DND-41 (cell line): ENCODE data around the gene MEGF6.

Experiments used
- EZH2 ChIP-seq: IDR thresholded peaks from 3 replicates; pipeline ENCODE4 v1.6.1; 2012; ENCODE audit warnings: borderline replicate concordance, low read depth, mild to moderate bottlenecking, moderate library complexity, low read length, inconsistent platforms; ENCODE audit not compliant: severe bottlenecking
- TF ChIP-seq, protein P1 (sequence below): IDR thresholded peaks from 2 replicates; pipeline ENCODE4 v1.5.1; 2012; ENCODE audit warnings: borderline replicate concordance, low read length, moderate library complexity, mild to moderate bottlenecking; ENCODE audit not compliant: poor library complexity, severe bottlenecking; ENCODE audit errors: extremely low read depth

DNA sequence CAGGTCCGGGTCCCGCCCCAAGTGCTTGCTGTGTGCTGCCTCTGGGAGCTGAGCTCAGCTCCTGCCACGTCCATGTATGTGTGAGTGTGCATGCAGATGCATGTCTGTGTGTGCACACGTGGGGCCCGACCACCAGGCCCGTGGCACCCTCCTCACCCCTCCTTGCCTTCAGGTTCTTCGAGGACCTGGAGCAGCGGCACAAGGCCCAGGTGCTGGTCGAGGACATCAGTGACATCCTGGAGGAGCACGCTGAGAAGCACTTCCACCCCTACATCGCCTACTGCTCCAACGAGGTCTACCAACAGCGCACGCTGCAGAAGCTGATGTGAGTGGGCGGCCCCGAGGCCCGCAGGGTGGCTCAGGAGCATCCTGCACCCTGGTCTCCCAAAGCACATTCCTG, 138.4 kb downstream of the MEGF6 start:
- TF ChIP-seq, protein P1, sequence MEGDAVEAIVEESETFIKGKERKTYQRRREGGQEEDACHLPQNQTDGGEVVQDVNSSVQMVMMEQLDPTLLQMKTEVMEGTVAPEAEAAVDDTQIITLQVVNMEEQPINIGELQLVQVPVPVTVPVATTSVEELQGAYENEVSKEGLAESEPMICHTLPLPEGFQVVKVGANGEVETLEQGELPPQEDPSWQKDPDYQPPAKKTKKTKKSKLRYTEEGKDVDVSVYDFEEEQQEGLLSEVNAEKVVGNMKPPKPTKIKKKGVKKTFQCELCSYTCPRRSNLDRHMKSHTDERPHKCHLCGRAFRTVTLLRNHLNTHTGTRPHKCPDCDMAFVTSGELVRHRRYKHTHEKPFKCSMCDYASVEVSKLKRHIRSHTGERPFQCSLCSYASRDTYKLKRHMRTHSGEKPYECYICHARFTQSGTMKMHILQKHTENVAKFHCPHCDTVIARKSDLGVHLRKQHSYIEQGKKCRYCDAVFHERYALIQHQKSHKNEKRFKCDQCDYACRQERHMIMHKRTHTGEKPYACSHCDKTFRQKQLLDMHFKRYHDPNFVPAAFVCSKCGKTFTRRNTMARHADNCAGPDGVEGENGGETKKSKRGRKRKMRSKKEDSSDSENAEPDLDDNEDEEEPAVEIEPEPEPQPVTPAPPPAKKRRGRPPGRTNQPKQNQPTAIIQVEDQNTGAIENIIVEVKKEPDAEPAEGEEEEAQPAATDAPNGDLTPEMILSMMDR, result no peak
- TF ChIP-seq EZH2, result no peak
